Heart right ventricle (tissue), 16 donors: ENCODE measurements around the gene AGBL4. TPM values are rescaled to one million over a fixed set of nuclear protein-coding genes. Genes with fewer than 3 reads are reported as not detected.

ENCODE experiments used
- ATAC-seq, 8 donors: fragments of 200-7000 bp; cut with Tn5 transposase; one replicate each; pipeline ENCODE4 v1.9.1; 2020; ENCODE audit warnings: mild to moderate bottlenecking in 8 of 8, moderate library complexity in 8 of 8, moderate number of reproducible peaks in 1 of 8
- DNase-seq, 2 donors: peaks; one replicate each; pipeline ENCODE4 v3.0.0-alpha.2; 2020
- H3K27ac ChIP-seq, 10 donors: fragments of 200-600 bp; sonication (generic) in 2 of 10; one replicate each; pipeline versions ENCODE4 v1.5.0 to v1.8.0; 2020 to 2022; ENCODE audit warnings: mild to moderate bottlenecking in 3 of 10
- H3K27me3 ChIP-seq, 7 donors: fragments of 200-600 bp; one replicate each; pipeline ENCODE4 v1.8.0; 2021 to 2022; ENCODE audit warnings: mild to moderate bottlenecking in 2 of 7
- H3K36me3 ChIP-seq, 9 donors: fragments of 200-600 bp; sonication (generic) in 1 of 9; one replicate each; pipeline versions ENCODE4 v1.5.0 to v1.8.0; 2020 to 2022; ENCODE audit warnings: mild to moderate bottlenecking in 2 of 9
- H3K4me1 ChIP-seq, 9 donors: fragments of 200-600 bp; sonication (generic) in 1 of 9; one replicate each; pipeline versions ENCODE4 v1.5.0 to v1.8.0; 2020 to 2022; ENCODE audit warnings: mild to moderate bottlenecking in 4 of 9
- H3K4me3 ChIP-seq, 10 donors: fragments of 200-600 bp; sonication (generic) in 2 of 10; one replicate each; pipeline versions ENCODE4 v1.5.0 to v1.8.0; 2020 to 2022; ENCODE audit warnings: mild to moderate bottlenecking in 7 of 10, moderate library complexity in 2 of 10
- H3K9me3 ChIP-seq, 11 donors: fragments of 200-600 bp in 10 of 11; sonication (generic) in 2 of 11; one replicate each; pipeline versions ENCODE4 v1.5.0 to v1.8.0; 2013 to 2022; ENCODE audit warnings: mild to moderate bottlenecking in 2 of 11, control low read depth in 1 of 11, moderate library complexity in 1 of 11
- WGBS, 2 donors: extraction: QIAGEN DNeasy Blood & Tissue Kit; methylation state at CpG; one replicate each; pipeline ENCODE4 v1.1.7; 2013; ENCODE audit warnings: inconsistent platforms in 1 of 2; 5-methylcytosine and 5-hydroxymethylcytosine counted together
- intact Hi-C, 10 donors: fragments of 100-400 bp; cut with DNase I; formaldehyde crosslinking; loops; one replicate each; pipeline versions ENCODE4 v1.11.1 to v1.14.2; 2022
- polyA plus RNA-seq, 2 donors: library from polyadenylated mRNA; stranded (reverse); fragments of 200-250 nt; gene quantifications; one replicate each; pipeline ENCODE4 v1.2.3, GENCODE V29; 2013
- total RNA-seq, 10 donors: library from RNA; stranded (reverse); fragmentation: NEBNext Ultra II Directional in 3 of 10; extraction: Animal tissue kit (Norgen Biotek cat#: 25700) in 3 of 10; gene quantifications; one replicate each; pipeline versions ENCODE4 v1.2.1 to v1.2.4, GENCODE V29; 2021 to 2023
- TF ChIP-seq, protein P1 (sequence below), 9 donors: fragments of 200-600 bp; sonication (generic) in 2 of 9; IDR thresholded peaks; one replicate each; pipeline versions ENCODE4 v1.5.0 to v1.8.0; 2021 to 2022; ENCODE audit warnings: antibody characterized with exemption in 9 of 9, mild to moderate bottlenecking in 5 of 9, moderate library complexity in 1 of 9
- donor health status: Arrhythmogenic right ventricular cardiomyopathy.
- donor health status: ischemic (EF 13 %, LVEDD 7.1; RV severe dilation, severe dysfunction).
- donor health status: healthy with polysubstance abuse.
- donor health status: DM: no; HTN: yes; CAD: no.
- donor health status: DM: no; HTN: no; CAD: no.
- donor health status: ischemic (EF 25% LVEDD 6.9; RV normal size, moderate dysfunction).
- donor health status: ischemic (EF 25% LVEDD 5.7; RV mildly dilated, moderate dysfunction).
- donor health status: healthy.
- donor health status: DM: yes; HTN: yes; CAD: no.
- donor health status: Ischemic cardiomyopathy.
- donor health status: ischemic (EF 35%, LVEDD 5.7; RV mildly dilated, moderate dysfunction).
- donor health status: nonischemic (EF 11% LVEDD 7.7; RV severe dilation, severe dysfunction).
- donor health status: DM: yes; HTN: yes; CAD: no.
- donor health status: PGD.
- donor health status: ischemic (EF 29% LVEDD 5.4; RV normal size, mild dysfunction).
- donor health status: nonischemic (EF 23%, LVEDD 6.1; RV moderate dilation, normal function).

The AGBL4 gene
- total and polyA plus RNA-seq, 12 donors, result 0.04 to 0.93 (median 0.46) TPM; not detected in 2

DNA sequence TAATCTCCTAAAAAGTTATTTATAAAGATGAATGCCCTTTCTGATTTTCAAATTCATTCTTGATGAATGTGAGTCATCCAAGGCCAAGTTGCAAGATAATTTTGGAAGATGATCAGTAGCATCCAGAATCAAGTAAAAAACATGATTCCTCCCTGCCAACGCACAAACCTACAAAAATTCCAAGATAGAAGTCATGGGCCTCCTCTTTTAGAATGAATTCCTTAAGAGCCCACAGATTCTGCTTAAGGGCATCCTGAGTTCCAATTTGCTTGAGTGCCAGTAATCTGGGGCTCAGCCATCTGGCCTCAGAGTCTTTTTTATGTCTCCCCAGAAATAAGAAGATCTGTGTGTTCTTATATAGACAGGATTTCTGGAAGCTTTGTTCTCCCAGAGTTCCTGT, 1528.6 kb downstream of the AGBL4 start:
- TF ChIP-seq, protein P1, sequence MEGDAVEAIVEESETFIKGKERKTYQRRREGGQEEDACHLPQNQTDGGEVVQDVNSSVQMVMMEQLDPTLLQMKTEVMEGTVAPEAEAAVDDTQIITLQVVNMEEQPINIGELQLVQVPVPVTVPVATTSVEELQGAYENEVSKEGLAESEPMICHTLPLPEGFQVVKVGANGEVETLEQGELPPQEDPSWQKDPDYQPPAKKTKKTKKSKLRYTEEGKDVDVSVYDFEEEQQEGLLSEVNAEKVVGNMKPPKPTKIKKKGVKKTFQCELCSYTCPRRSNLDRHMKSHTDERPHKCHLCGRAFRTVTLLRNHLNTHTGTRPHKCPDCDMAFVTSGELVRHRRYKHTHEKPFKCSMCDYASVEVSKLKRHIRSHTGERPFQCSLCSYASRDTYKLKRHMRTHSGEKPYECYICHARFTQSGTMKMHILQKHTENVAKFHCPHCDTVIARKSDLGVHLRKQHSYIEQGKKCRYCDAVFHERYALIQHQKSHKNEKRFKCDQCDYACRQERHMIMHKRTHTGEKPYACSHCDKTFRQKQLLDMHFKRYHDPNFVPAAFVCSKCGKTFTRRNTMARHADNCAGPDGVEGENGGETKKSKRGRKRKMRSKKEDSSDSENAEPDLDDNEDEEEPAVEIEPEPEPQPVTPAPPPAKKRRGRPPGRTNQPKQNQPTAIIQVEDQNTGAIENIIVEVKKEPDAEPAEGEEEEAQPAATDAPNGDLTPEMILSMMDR (IDR thresholded peaks at IDR 0.05), result no peak
- 83 to 94% methylated on average over 1 of the region's 1 CpG for WGBS, 2 donors
- Histone ChIP-seq H3K36me3 (no peaks in the 10 kb centered on the region), H3K27me3 (peaks cover 0 to 5% (median 0%) of the 10 kb centered on the region in 7 donors), H3K4me1 (peaks cover 0 to 15% (median 6%) of the 10 kb centered on the region in 9 donors), H3K4me3 (no peak overlapping the region), H3K27ac (no peak overlapping the region), H3K9me3 (no peaks in the 10 kb centered on the region)
- ATAC-seq, result no peak
- intact Hi-C loops, result loop anchor here in 4 of 10 donors (5.0 to 10.0 kb wide), 3 partner anchors 258 to 390 kb away; no protein-coding TSS in a partner anchor
- DNase-seq, result no peak

DNA sequence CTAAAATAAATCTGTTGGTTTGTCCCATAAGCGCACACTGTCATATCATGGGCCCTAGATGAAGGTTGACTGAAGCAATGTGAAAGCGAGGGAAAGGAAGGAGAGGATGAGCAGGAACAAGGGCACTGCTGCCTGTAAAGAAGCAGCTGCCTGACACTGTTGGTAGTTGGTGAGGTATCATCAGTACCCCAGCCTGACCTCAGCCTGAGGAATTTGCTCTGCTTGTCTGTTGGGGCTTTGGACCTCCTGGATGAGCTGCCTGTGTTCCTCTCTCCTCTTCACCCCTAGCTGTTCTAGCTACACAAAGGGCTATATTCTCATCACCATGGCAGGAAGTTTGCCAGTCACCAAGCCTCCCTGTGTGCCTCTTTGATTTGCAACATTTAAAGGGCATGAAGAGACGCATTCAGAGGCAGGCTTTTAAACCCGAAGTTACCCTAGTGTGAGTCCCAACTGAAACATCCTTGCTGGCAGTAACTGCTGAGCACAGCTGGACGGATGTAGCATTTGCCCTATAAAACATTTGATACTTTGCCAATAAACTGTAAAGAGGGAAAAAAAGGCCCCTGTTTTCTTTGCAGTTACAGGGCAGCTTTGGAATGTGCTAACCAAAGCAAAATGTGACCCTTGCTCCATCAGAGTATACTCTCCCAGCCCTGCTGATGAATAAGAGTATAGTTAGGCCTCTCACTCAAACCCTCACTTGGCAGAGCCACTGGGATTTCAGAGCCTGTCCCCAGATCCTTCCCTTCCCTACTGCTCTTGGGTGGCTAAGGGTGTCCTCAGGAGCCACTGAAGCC, 1529.6 kb downstream of the AGBL4 start:
- Histone ChIP-seq H3K9me3 (no peaks in the 10 kb centered on the region), H3K4me3 (no peak overlapping the region), H3K27ac (no peak overlapping the region), H3K4me1 (peaks cover 0 to 15% (median 6%) of the 10 kb centered on the region in 9 donors), H3K27me3 (peaks cover 0 to 5% (median 0%) of the 10 kb centered on the region in 7 donors), H3K36me3 (no peaks in the 10 kb centered on the region)
- intact Hi-C loops, result loop anchor here in 2 of 10 donors (10.0 kb wide), 1 partner anchor 389 kb away; no protein-coding TSS in a partner anchor
- TF ChIP-seq, protein P1 (IDR thresholded peaks at IDR 0.05), result no peak
- ATAC-seq (peak; percentile 27 to 74 (median 44)), DNase-seq (no peak)
- WGBS, 2 donors, result 60 to 69% methylated on average over 5 of the region's 5 CpGs

DNA sequence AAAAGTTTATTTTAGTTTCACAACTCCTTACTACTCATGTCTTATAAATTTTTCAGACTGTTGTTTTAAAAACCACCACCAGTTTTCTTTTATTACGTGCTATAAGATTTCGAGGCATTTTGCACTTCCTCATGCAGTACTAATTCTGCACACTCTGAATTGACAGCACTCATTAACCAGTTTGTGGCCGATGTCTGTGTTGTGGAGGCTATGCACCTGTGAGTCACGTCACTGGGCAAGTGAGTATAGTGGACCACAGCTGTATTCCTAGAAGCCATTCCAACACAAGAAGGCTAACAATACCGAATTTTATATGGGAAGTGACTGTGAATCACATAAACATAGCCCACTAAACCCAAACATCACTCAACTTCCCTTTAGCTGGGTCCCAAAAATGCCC, 1530.7 kb downstream of the AGBL4 start:
- Histone ChIP-seq H3K27me3 (no peaks in the 10 kb centered on the region), H3K4me1 (peaks cover 0 to 15% (median 6%) of the 10 kb centered on the region in 9 donors), H3K27ac (no peak overlapping the region), H3K9me3 (no peaks in the 10 kb centered on the region), H3K4me3 (no peak overlapping the region), H3K36me3 (no peaks in the 10 kb centered on the region)
- 61 to 66% methylated on average over 5 of the region's 5 CpGs for WGBS, 2 donors
- ATAC-seq, result no peak
- TF ChIP-seq, protein P1 (IDR thresholded peaks at IDR 0.05), result no peak
- intact Hi-C loops, result loop anchor here in 2 of 10 donors (10.0 kb wide), 1 partner anchor 388 kb away; no protein-coding TSS in a partner anchor
- DNase-seq, result no peak

DNA sequence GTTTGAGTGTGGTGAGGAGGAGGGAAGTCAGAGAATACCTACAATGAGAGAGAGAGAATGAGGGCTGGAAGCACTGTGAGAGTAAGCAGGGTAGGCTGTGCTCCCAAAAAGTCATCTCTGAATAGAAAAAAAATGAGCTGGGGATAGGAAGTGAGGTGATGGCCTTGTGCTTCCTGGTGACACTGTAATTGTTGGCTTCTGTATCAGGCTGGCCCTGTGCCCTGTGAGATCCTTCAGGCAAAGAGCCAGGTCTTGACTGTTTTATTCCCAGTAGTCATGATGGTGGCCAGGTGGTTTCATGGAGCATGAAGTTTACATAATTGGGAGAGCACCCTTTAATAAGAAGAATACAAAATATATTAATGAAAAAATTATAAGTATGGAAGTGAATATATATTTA, 1531.4 kb downstream of the AGBL4 start:
- TF ChIP-seq, protein P1 (IDR thresholded peaks at IDR 0.05), result no peak
- intact Hi-C loops, result loop anchor here in 2 of 10 donors (10.0 kb wide), 1 partner anchor 388 kb away; no protein-coding TSS in a partner anchor
- Histone ChIP-seq H3K4me3 (no peak overlapping the region), H3K27ac (no peak overlapping the region), H3K9me3 (no peaks in the 10 kb centered on the region), H3K36me3 (no peaks in the 10 kb centered on the region), H3K27me3 (no peaks in the 10 kb centered on the region), H3K4me1 (peaks cover 0 to 15% (median 6%) of the 10 kb centered on the region in 9 donors)
- peak in 5 of 8 donors; percentile 33 to 51 (median 49) for ATAC-seq
- peak in 1 of 2 donors; percentile 24 for DNase-seq
